HepG2 (cell line): Measurements from ENCODE around the gene SPATA31D4. TPM values are rescaled to one million over a fixed set of nuclear protein-coding genes. Genes with fewer than 3 reads are reported as not detected.

Experiments
- ATAC-seq: fragments of 200-7000 bp; cut with Tn5 transposase; 3 replicates; pipeline ENCODE4 v1.9.1; 2020; ENCODE audit warnings: mild to moderate bottlenecking, moderate library complexity
- BruUV-seq: library from RNA; stranded (reverse); fragments of 400-500 nt; replicated peaks from 2 replicates; lab custom pipeline; 2021; lab: Mats Ljungman, UMichigan
- CTCF ChIA-PET: fragments of 300-600 bp; formaldehyde crosslinking; extraction: SDS; loops from one replicate; lab custom pipeline; 2021; ENCODE audit warnings: low total read pairs, inconsistent platforms, low intra/inter-chr PET ratio; lab: Yijun Ruan, JAX
- POLR2A ChIA-PET: fragments of 350-600 bp; sonication (Branson Sonifier 250); formaldehyde crosslinking; loops from one replicate; lab custom pipeline; 2020; ENCODE audit warnings: antibody characterized with exemption, inconsistent platforms; lab: Yijun Ruan, JAX
- DNase-seq: peaks from one replicate; pipeline ENCODE4 v3.0.0-alpha.2; 2015; ENCODE audit warnings: low spot score
- FAIRE-seq: peaks from 3 replicates; lab custom pipeline; 2011; peaks lifted over from hg19 to GRCh38; lab: Jason Lieb, UNC
- H2AFZ ChIP-seq: one replicate; pipeline ENCODE4 v1.6.1; 2011; ENCODE audit warnings: low read length, inconsistent platforms
- H3K27ac ChIP-seq: fragments of 300-600 bp; 3 replicates; pipeline ENCODE4 v1.8.0; 2011; ENCODE audit warnings: mixed run types, mild to moderate bottlenecking, mixed read lengths, low read length, inconsistent platforms; ENCODE audit not compliant: insufficient read depth; ENCODE audit errors: extremely low read length
- H3K27me3 ChIP-seq, 2 experiments: fragments of 200-600 bp in 1 of 2; 2 replicates in 1 of 2; 3 replicates in 1 of 2; pipeline versions ENCODE4 v1.6.0 to v1.8.0; 2011; ENCODE audit warnings: low read length in 2 of 2, mild to moderate bottlenecking in 2 of 2, moderate library complexity in 2 of 2, inconsistent platforms in 1 of 2; ENCODE audit not compliant: insufficient read depth in 2 of 2, control insufficient read depth in 1 of 2
- H3K36me3 ChIP-seq, 2 experiments: fragments of 200-600 bp in 1 of 2; replicated peaks in 1 of 2; 2 replicates in 1 of 2; 3 replicates in 1 of 2; pipeline versions ENCODE4 v1.5.1 to v1.8.0; 2011; ENCODE audit warnings: low read length in 2 of 2, inconsistent platforms in 1 of 2; ENCODE audit not compliant: insufficient read depth in 2 of 2, control insufficient read depth in 1 of 2
- H3K4me1 ChIP-seq: 2 replicates; pipeline ENCODE4 v1.5.1; 2012; ENCODE audit warnings: low read length, inconsistent platforms; ENCODE audit not compliant: insufficient read depth
- H3K4me2 ChIP-seq: 2 replicates; pipeline ENCODE4 v1.6.0; 2011; ENCODE audit warnings: low read depth, low read length, inconsistent platforms
- H3K4me3 ChIP-seq, 3 experiments: fragments of 200-600 bp in 1 of 3; sonication (generic), shearing (Covaris generic) in 1 of 3; replicated peaks in 1 of 3; 2 replicates each; pipeline ENCODE4 v1.5.1; 2011 to 2016; ENCODE audit warnings: low read length in 3 of 3, inconsistent platforms in 2 of 3, low read depth in 2 of 3, mild to moderate bottlenecking in 2 of 3, control low read depth in 1 of 3, mixed read lengths in 1 of 3; ENCODE audit not compliant: insufficient read depth in 1 of 3
- H3K79me2 ChIP-seq: one replicate; pipeline ENCODE4 v1.6.1; 2011; ENCODE audit warnings: low read length, inconsistent platforms; ENCODE audit not compliant: insufficient read depth
- H3K9ac ChIP-seq: 2 replicates; pipeline ENCODE4 v1.6.0; 2011; ENCODE audit warnings: mild to moderate bottlenecking, low read depth, low read length, inconsistent platforms; ENCODE audit not compliant: insufficient read depth
- H3K9me3 ChIP-seq: 2 replicates; pipeline ENCODE4 v1.5.1; 2012; ENCODE audit warnings: mild to moderate bottlenecking, low read length
- H4K20me1 ChIP-seq: 2 replicates; pipeline ENCODE4 v1.6.0; 2011; ENCODE audit warnings: inconsistent platforms, mild to moderate bottlenecking, low read length, moderate library complexity; ENCODE audit not compliant: insufficient read depth
- KAT2B ChIP-seq: fragments of 150-350 bp; IDR thresholded peaks from 2 replicates; pipeline ENCODE4 v1.6.1; 2014; ENCODE audit warnings: low read depth, low read length, borderline replicate concordance
- ONECUT2 ChIP-seq: sonication (generic); formaldehyde crosslinking; IDR thresholded peaks from 2 replicates; pipeline ENCODE4 v1.4.0; 2020; ENCODE audit warnings: missing genetic modification reagents
- ZSCAN20 ChIP-seq: sonication (generic); formaldehyde crosslinking; IDR thresholded peaks from 2 replicates; pipeline ENCODE4 v1.4.0; 2020; ENCODE audit warnings: missing genetic modification reagents, mild to moderate bottlenecking, borderline replicate concordance
- WGBS: methylation state at CpG from one replicate; pipeline ENCODE4 v1.1.6; 2017; ENCODE audit warnings: low lambda C conversion rate; 5-methylcytosine and 5-hydroxymethylcytosine counted together
- in situ Hi-C: cut with HindIII; loops from 2 replicates; pipeline ENCODE4 v1.10.0; 2017; ENCODE audit warnings: low pct_unique_long_range_greater_than_20kb; ENCODE audit not compliant: extremely low pct_ligation_motif_present
- intact Hi-C: fragments of 100-400 bp; cut with micrococcal nuclease; formaldehyde crosslinking; loops from one replicate; pipeline ENCODE4 v1.10.0; 2022; ENCODE audit not compliant: unreplicated experiment
- polyA plus RNA-seq, 8 experiments: library from polyadenylated mRNA; depleted of rRNA in 3 of 8; stranded (reverse) in 7 of 8; unstranded in 1 of 8; fragments of >200 nt; fragmentation: Illumina TruSeq in 4 of 8; extraction: Trizol in 4 of 8; gene quantifications; 2 replicates each; pipeline versions ENCODE4 v1.2.1 to v1.2.3, GENCODE V29; 2011 to 2016; ENCODE audit warnings: low read depth in 4 of 8, missing spikeins in 1 of 8, mixed read lengths in 1 of 8; ENCODE audit not compliant: insufficient read depth in 1 of 8
- total RNA-seq, 5 experiments: library from RNA; depleted of rRNA; stranded (reverse); fragments of >200 nt; fragmentation: Illumina TruSeq; extraction: Trizol; gene quantifications; 2 replicates each; pipeline ENCODE4 v1.2.3, GENCODE V29; 2016; ENCODE audit warnings: low read depth in 1 of 5
- TF ChIP-seq, protein P1 (sequence below): sonication (generic); formaldehyde crosslinking; conservative IDR thresholded peaks from 2 replicates; pipeline ENCODE4 v1.4.0; 2020; ENCODE audit warnings: missing genetic modification reagents
- TF ChIP-seq, protein P2 (sequence below): sonication (generic); formaldehyde crosslinking; IDR thresholded peaks from 2 replicates; pipeline ENCODE4 v1.5.0; 2020; ENCODE audit warnings: missing genetic modification reagents, mild to moderate bottlenecking, borderline replicate concordance
- TF ChIP-seq, protein P3 (sequence below): sonication (generic); formaldehyde crosslinking; IDR thresholded peaks from 2 replicates; pipeline ENCODE4 v1.5.1; 2020; ENCODE audit warnings: mild to moderate bottlenecking, missing genetic modification reagents, borderline replicate concordance
- TF ChIP-seq, protein P4 (sequence below): sonication (generic); formaldehyde crosslinking; conservative IDR thresholded peaks from 2 replicates; pipeline ENCODE4 v1.4.0; 2020; ENCODE audit warnings: mild to moderate bottlenecking, missing genetic modification reagents, moderate library complexity
- TF ChIP-seq, protein P5 (sequence below): IDR thresholded peaks from 2 replicates; pipeline ENCODE4 v1.6.1; 2012; ENCODE audit warnings: inconsistent platforms

Gene SPATA31D4
- total and polyA plus RNA-seq, 2 of the 13 experiments (the other 11 are each of a cell fraction or from before 2014, with no cell fraction given): not detected

DNA sequence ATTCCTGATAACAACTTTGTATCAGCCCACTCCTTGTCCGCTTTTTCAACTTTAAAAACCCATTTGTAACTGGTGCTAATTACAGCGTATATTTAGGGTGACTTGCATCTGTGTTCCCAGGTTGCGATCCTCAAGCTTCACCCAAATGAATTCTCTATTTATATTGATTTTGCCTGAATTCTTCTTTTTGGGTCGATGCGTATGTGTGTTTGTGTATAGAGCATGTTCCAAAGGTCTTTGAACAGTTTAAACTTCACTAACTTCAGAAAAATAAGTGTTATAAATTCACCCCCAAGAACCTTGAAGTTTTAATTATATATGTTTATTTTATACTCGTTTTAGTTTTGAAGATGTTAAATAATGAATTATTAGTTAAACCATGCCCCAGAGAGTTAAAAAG is 16.1 kb upstream of the SPATA31D4 start:
- Histone ChIP-seq H3K4me1 (no peaks in the 10 kb centered on the region), H3K79me2 (no peaks in the 10 kb centered on the region), H3K4me3 (no peak overlapping the region), H4K20me1 (no peaks in the 10 kb centered on the region), H2AFZ (no peak overlapping the region), H3K27me3 (no peaks in the 10 kb centered on the region), H3K9ac (no peak overlapping the region), H3K4me2 (no peak overlapping the region), H3K9me3 (no peaks in the 10 kb centered on the region), H3K27ac (no peak overlapping the region), H3K36me3 (no peaks in the 10 kb centered on the region)
- TF ChIP-seq, protein P1, sequence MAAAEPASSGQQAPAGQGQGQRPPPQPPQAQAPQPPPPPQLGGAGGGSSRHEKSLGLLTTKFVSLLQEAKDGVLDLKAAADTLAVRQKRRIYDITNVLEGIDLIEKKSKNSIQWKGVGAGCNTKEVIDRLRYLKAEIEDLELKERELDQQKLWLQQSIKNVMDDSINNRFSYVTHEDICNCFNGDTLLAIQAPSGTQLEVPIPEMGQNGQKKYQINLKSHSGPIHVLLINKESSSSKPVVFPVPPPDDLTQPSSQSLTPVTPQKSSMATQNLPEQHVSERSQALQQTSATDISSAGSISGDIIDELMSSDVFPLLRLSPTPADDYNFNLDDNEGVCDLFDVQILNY (CRISPR knock-in tag): no peak
- TF ChIP-seq, protein P2, sequence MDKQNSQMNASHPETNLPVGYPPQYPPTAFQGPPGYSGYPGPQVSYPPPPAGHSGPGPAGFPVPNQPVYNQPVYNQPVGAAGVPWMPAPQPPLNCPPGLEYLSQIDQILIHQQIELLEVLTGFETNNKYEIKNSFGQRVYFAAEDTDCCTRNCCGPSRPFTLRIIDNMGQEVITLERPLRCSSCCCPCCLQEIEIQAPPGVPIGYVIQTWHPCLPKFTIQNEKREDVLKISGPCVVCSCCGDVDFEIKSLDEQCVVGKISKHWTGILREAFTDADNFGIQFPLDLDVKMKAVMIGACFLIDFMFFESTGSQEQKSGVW (CRISPR knock-in tag): no peak
- TF ChIP-seq KAT2B (peak; percentile 92), ZSCAN20 (CRISPR knock-in tag) (no peak), ONECUT2 (CRISPR knock-in tag) (0 out of 2 replicates have a peak, but pooled peaks have one; percentile 21)
- TF ChIP-seq, protein P3, sequence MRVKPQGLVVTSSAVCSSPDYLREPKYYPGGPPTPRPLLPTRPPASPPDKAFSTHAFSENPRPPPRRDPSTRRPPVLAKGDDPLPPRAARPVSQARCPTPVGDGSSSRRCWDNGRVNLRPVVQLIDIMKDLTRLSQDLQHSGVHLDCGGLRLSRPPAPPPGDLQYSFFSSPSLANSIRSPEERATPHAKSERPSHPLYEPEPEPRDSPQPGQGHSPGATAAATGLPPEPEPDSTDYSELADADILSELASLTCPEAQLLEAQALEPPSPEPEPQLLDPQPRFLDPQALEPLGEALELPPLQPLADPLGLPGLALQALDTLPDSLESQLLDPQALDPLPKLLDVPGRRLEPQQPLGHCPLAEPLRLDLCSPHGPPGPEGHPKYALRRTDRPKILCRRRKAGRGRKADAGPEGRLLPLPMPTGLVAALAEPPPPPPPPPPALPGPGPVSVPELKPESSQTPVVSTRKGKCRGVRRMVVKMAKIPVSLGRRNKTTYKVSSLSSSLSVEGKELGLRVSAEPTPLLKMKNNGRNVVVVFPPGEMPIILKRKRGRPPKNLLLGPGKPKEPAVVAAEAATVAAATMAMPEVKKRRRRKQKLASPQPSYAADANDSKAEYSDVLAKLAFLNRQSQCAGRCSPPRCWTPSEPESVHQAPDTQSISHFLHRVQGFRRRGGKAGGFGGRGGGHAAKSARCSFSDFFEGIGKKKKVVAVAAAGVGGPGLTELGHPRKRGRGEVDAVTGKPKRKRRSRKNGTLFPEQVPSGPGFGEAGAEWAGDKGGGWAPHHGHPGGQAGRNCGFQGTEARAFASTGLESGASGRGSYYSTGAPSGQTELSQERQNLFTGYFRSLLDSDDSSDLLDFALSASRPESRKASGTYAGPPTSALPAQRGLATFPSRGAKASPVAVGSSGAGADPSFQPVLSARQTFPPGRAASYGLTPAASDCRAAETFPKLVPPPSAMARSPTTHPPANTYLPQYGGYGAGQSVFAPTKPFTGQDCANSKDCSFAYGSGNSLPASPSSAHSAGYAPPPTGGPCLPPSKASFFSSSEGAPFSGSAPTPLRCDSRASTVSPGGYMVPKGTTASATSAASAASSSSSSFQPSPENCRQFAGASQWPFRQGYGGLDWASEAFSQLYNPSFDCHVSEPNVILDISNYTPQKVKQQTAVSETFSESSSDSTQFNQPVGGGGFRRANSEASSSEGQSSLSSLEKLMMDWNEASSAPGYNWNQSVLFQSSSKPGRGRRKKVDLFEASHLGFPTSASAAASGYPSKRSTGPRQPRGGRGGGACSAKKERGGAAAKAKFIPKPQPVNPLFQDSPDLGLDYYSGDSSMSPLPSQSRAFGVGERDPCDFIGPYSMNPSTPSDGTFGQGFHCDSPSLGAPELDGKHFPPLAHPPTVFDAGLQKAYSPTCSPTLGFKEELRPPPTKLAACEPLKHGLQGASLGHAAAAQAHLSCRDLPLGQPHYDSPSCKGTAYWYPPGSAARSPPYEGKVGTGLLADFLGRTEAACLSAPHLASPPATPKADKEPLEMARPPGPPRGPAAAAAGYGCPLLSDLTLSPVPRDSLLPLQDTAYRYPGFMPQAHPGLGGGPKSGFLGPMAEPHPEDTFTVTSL (CRISPR knock-in tag): peak; percentile 35; the same call in 1 of the 2 replicates
- TF ChIP-seq, protein P4, sequence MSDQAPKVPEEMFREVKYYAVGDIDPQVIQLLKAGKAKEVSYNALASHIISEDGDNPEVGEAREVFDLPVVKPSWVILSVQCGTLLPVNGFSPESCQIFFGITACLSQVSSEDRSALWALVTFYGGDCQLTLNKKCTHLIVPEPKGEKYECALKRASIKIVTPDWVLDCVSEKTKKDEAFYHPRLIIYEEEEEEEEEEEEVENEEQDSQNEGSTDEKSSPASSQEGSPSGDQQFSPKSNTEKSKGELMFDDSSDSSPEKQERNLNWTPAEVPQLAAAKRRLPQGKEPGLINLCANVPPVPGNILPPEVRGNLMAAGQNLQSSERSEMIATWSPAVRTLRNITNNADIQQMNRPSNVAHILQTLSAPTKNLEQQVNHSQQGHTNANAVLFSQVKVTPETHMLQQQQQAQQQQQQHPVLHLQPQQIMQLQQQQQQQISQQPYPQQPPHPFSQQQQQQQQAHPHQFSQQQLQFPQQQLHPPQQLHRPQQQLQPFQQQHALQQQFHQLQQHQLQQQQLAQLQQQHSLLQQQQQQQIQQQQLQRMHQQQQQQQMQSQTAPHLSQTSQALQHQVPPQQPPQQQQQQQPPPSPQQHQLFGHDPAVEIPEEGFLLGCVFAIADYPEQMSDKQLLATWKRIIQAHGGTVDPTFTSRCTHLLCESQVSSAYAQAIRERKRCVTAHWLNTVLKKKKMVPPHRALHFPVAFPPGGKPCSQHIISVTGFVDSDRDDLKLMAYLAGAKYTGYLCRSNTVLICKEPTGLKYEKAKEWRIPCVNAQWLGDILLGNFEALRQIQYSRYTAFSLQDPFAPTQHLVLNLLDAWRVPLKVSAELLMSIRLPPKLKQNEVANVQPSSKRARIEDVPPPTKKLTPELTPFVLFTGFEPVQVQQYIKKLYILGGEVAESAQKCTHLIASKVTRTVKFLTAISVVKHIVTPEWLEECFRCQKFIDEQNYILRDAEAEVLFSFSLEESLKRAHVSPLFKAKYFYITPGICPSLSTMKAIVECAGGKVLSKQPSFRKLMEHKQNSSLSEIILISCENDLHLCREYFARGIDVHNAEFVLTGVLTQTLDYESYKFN (CRISPR knock-in tag): 0 out of 2 replicates have a peak, but pooled peaks have one; percentile 12
- TF ChIP-seq, protein P5, sequence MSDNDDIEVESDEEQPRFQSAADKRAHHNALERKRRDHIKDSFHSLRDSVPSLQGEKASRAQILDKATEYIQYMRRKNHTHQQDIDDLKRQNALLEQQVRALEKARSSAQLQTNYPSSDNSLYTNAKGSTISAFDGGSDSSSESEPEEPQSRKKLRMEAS: no peak
- ATAC-seq (no peak), FAIRE-seq (no peak), DNase-seq (no peak)
- WGBS: 13% methylated on average over 6 of the region's 6 CpGs
- CTCF ChIA-PET: no interaction called here
- intact Hi-C loops (no loop called here), in situ Hi-C loops (no loop called here)
- BruUV-seq: no TSS peak
- POLR2A ChIA-PET: no interaction called here
